HCT116 (cell line): ENCODE results near the gene SLC6A17. TPM values are rescaled to one million over a fixed set of nuclear protein-coding genes. Genes with fewer than 3 reads are reported as not detected.

ENCODE experiments used
- ATAC-seq: fragments of 200-7000 bp; cut with Tn5 transposase; 2 replicates; pipeline ENCODE4 v1.9.1; 2020; ENCODE audit warnings: mild to moderate bottlenecking, moderate library complexity
- BruUV-seq: library from RNA; stranded (reverse); fragments of 400-500 nt; replicated peaks from 2 replicates; lab custom pipeline; 2021; lab: Mats Ljungman, UMichigan
- CTCF ChIA-PET: fragments of 300-600 bp; sonication (Branson Sonifier 250); formaldehyde crosslinking; loops from one replicate; lab custom pipeline; 2021; ENCODE audit warnings: antibody characterized with exemption; lab: Charles Lee
- POLR2A ChIA-PET: fragments of 300-600, 350-600 bp; sonication (Branson Sonifier 250); formaldehyde crosslinking; loops from one replicate; lab custom pipeline; 2021; ENCODE audit warnings: antibody characterized with exemption; lab: Charles Lee
- RAD21 ChIA-PET, 2 experiments: fragments of 300-600 bp; sonication (Branson Sonifier 250); formaldehyde crosslinking; loops; one replicate each; lab custom pipeline; 2023; ENCODE audit warnings: low total read pairs in 2 of 2; ENCODE audit not compliant: uncharacterized antibody in 2 of 2, unreplicated experiment in 2 of 2, low non-redundant PET in 1 of 2; lab: Charles Lee
- DNase-seq: peaks from one replicate; pipeline ENCODE4 v3.0.0-alpha.2; 2010; ENCODE audit warnings: low read depth, low spot score
- H2AFZ ChIP-seq: fragments of 200-600 bp; shearing (Covaris generic), sonication (generic); 2 replicates; pipeline ENCODE4 v1.6.1; 2017; ENCODE audit warnings: low read depth, mixed run types, mixed read lengths, antibody characterized with exemption, low read length; ENCODE audit not compliant: poor library complexity, severe bottlenecking
- H3K27ac ChIP-seq: 2 replicates; pipeline ENCODE4 v1.5.1; 2012; ENCODE audit warnings: low read depth, low read length
- H3K27me3 ChIP-seq: fragments of 200-600 bp; sonication (generic); 2 replicates; pipeline ENCODE4 v1.6.1; 2016; ENCODE audit warnings: mixed run types, low read length, mixed read lengths; ENCODE audit not compliant: insufficient read depth
- H3K36me3 ChIP-seq, 2 experiments: fragments of 200-500 bp in 1 of 2; fragments of 200-600 bp in 1 of 2; sonication (Bioruptor generic) in 1 of 2; sonication (generic) in 1 of 2; 2 replicates each; pipeline versions ENCODE4 v1.5.1 to v1.6.1; 2014 to 2016; ENCODE audit warnings: low read length in 2 of 2, inconsistent platforms in 1 of 2, mixed read lengths in 1 of 2, mixed run types in 1 of 2; ENCODE audit not compliant: insufficient read depth in 2 of 2, control insufficient read depth in 1 of 2
- H3K4me1 ChIP-seq, 2 experiments: fragments of 200-600 bp in 1 of 2; sonication (generic) in 1 of 2; 2 replicates each; pipeline versions ENCODE4 v1.5.1 to v1.6.1; 2012 to 2017; ENCODE audit warnings: low read length in 2 of 2, inconsistent platforms in 1 of 2, mild to moderate bottlenecking in 1 of 2, mixed read lengths in 1 of 2, mixed run types in 1 of 2, moderate library complexity in 1 of 2; ENCODE audit not compliant: insufficient read depth in 2 of 2, control insufficient read depth in 1 of 2
- H3K4me2 ChIP-seq: fragments of 200-600 bp; sonication (generic); 2 replicates; pipeline ENCODE4 v1.6.1; 2017; ENCODE audit warnings: mixed run types, low read length, mixed read lengths
- H3K4me3 ChIP-seq, 2 experiments: fragments of 200-600 bp in 1 of 2; sonication (generic) in 1 of 2; replicated peaks in 1 of 2; 2 replicates each; pipeline ENCODE4 v1.5.1; 2011 to 2016; ENCODE audit warnings: low read length in 2 of 2, control low read depth in 1 of 2, low read depth in 1 of 2, mild to moderate bottlenecking in 1 of 2, mixed read lengths in 1 of 2, mixed run types in 1 of 2
- H3K79me2 ChIP-seq: fragments of 200-600 bp; sonication (generic); 2 replicates; pipeline ENCODE4 v1.6.1; 2017; ENCODE audit warnings: mild to moderate bottlenecking, mixed run types, low read length, moderate library complexity, mixed read lengths; ENCODE audit not compliant: insufficient read depth
- H3K9ac ChIP-seq: fragments of 200-600 bp; sonication (generic); 2 replicates; pipeline ENCODE4 v1.6.1; 2016; ENCODE audit warnings: low read length, mixed read lengths
- H3K9me2 ChIP-seq: fragments of 200-600 bp; sonication (generic), shearing (Covaris generic); 2 replicates; pipeline ENCODE4 v1.6.1; 2017; ENCODE audit warnings: mixed run types, mild to moderate bottlenecking, moderate library complexity; ENCODE audit not compliant: insufficient read depth
- H3K9me3 ChIP-seq, 2 experiments: fragments of 200-500 bp in 1 of 2; fragments of 200-600 bp in 1 of 2; sonication (Bioruptor generic) in 1 of 2; sonication (generic) in 1 of 2; 2 replicates each; pipeline ENCODE4 v1.6.1; 2014 to 2017; ENCODE audit warnings: low read length in 2 of 2, mixed read lengths in 2 of 2, inconsistent platforms in 1 of 2, low read depth in 1 of 2, mild to moderate bottlenecking in 1 of 2, mixed run types in 1 of 2, moderate library complexity in 1 of 2; ENCODE audit not compliant: control insufficient read depth in 1 of 2, insufficient read depth in 1 of 2
- H4K20me1 ChIP-seq: fragments of 200-600 bp; sonication (generic), shearing (Covaris generic); 2 replicates; pipeline ENCODE4 v1.6.1; 2017; ENCODE audit warnings: mixed run types, mild to moderate bottlenecking, moderate library complexity; ENCODE audit not compliant: insufficient read depth
- ATF3 ChIP-seq: IDR thresholded peaks from 2 replicates; pipeline ENCODE4 v1.6.1; 2012
- CBX3 ChIP-seq: IDR thresholded peaks from 2 replicates; pipeline ENCODE4 v1.6.1; 2012; ENCODE audit warnings: low read depth
- CEBPB ChIP-seq: IDR thresholded peaks from 2 replicates; pipeline ENCODE4 v1.6.1; 2012; ENCODE audit warnings: low read depth
- EGR1 ChIP-seq: IDR thresholded peaks from 2 replicates; pipeline ENCODE4 v1.6.1; 2012; ENCODE audit warnings: low read depth
- EZH2phosphoT487 ChIP-seq: fragments of 200-600 bp; IDR thresholded peaks from 2 replicates; pipeline ENCODE4 v1.6.1; 2018; ENCODE audit warnings: antibody characterized with exemption, borderline replicate concordance
- FOSL1 ChIP-seq: IDR thresholded peaks from 2 replicates; pipeline ENCODE4 v1.6.1; 2012; ENCODE audit warnings: low read depth
- JUND ChIP-seq: IDR thresholded peaks from 2 replicates; pipeline ENCODE4 v1.6.1; 2012
- POLR2A ChIP-seq: IDR thresholded peaks from 2 replicates; pipeline ENCODE4 v1.7.0; 2011; ENCODE audit warnings: borderline replicate concordance; ENCODE audit not compliant: insufficient read depth, insufficient read length; ENCODE audit errors: extremely low read depth
- POLR2AphosphoS5 ChIP-seq: IDR thresholded peaks from 2 replicates; pipeline ENCODE4 v1.6.1; 2011; ENCODE audit warnings: mild to moderate bottlenecking, low read depth, low read length, moderate library complexity
- RAD21 ChIP-seq: IDR thresholded peaks from 2 replicates; pipeline ENCODE4 v1.6.1; 2012; ENCODE audit warnings: low read depth, mild to moderate bottlenecking
- REST ChIP-seq: IDR thresholded peaks from 2 replicates; pipeline ENCODE4 v1.6.1; 2012; ENCODE audit warnings: low read depth
- SP1 ChIP-seq: IDR thresholded peaks from 2 replicates; pipeline ENCODE4 v1.6.1; 2012; ENCODE audit warnings: low read depth
- SRF ChIP-seq: IDR thresholded peaks from 2 replicates; pipeline ENCODE4 v1.6.1; 2012; ENCODE audit warnings: low read depth
- TCF7L2 ChIP-seq: IDR thresholded peaks from 2 replicates; pipeline ENCODE4 v1.7.0; 2011; ENCODE audit warnings: borderline replicate concordance, inconsistent platforms; ENCODE audit not compliant: insufficient read depth, insufficient read length; ENCODE audit errors: extremely low read depth
- YY1 ChIP-seq: IDR thresholded peaks from 2 replicates; pipeline ENCODE4 v1.6.1; 2011; ENCODE audit warnings: low read length, low read depth, moderate library complexity, mild to moderate bottlenecking; ENCODE audit not compliant: insufficient replicate concordance; ENCODE audit errors: extremely low read depth
- ZBTB33 ChIP-seq: IDR thresholded peaks from 2 replicates; pipeline ENCODE4 v1.6.1; 2011; ENCODE audit warnings: mild to moderate bottlenecking, low read length, moderate library complexity; ENCODE audit not compliant: insufficient replicate concordance; ENCODE audit errors: extremely low read depth
- intact Hi-C: fragments of 100-400 bp; cut with micrococcal nuclease; formaldehyde crosslinking; loops from 2 replicates; pipeline ENCODE4 v1.10.0; 2022
- total RNA-seq: library from RNA; stranded (reverse); gene quantifications from one replicate; pipeline ENCODE4 v1.2.1, GENCODE V29; 2021; ENCODE audit not compliant: unreplicated experiment

SLC6A17 gene
- total RNA-seq, 1 experiment from 2014 or later = 10.5 TPM

GRCh38 chr1:110242062-110242461, 91.8 kb downstream of the SLC6A17 start:
- intact Hi-C loops = no loop called here
- RAD21 ChIA-PET = no interaction called here

GRCh38 chr1:110242731-110243130, 92.4 kb downstream of the SLC6A17 start:
- no TSS peak for BruUV-seq
- DNase-seq (no peak), ATAC-seq (no peak)
- no peaks in the 10 kb centered on the region for H4K20me1 ChIP-seq
- intact Hi-C loops = no loop called here
- CTCF ChIA-PET = no interaction called here
- no peaks in the 10 kb centered on the region for H3K27me3 ChIP-seq
- no peaks in the 10 kb centered on the region for H3K9me2 ChIP-seq
- no peak overlapping the region for H3K9ac ChIP-seq
- RAD21 ChIA-PET = no interaction called here
- no peaks in the 10 kb centered on the region for H3K4me1 ChIP-seq
- TF ChIP-seq POLR2A = no peak
- no peak for TF ChIP-seq CBX3
- no peak for TF ChIP-seq TCF7L2
- no peak for TF ChIP-seq POLR2AphosphoS5
- no peak for TF ChIP-seq EGR1
- TF ChIP-seq CEBPB = no peak
- no peak for TF ChIP-seq REST
- no peak for TF ChIP-seq ZBTB33
- TF ChIP-seq FOSL1 = no peak
- no peak for TF ChIP-seq ATF3
- TF ChIP-seq JUND = no peak
- TF ChIP-seq EZH2phosphoT487 = no peak
- TF ChIP-seq SRF = no peak
- POLR2A ChIA-PET = no interaction called here
- H3K4me3 ChIP-seq = no peak overlapping the region
- no peaks in the 10 kb centered on the region for H3K79me2 ChIP-seq
- H3K9me3 ChIP-seq = no peaks in the 10 kb centered on the region
- no peaks in the 10 kb centered on the region; a peak in 1 of 4 replicates for H3K36me3 ChIP-seq
- no peak overlapping the region for H3K4me2 ChIP-seq
- no peak overlapping the region for H2AFZ ChIP-seq
- H3K27ac ChIP-seq = no peak overlapping the region

More at GRCh38 chr1:110242062-110242461, 91.8 kb downstream of the SLC6A17 start:
- Histone ChIP-seq H4K20me1 (no peaks in the 10 kb centered on the region), H3K4me3 (no peak overlapping the region), H3K4me1 (no peaks in the 10 kb centered on the region), H3K27ac (no peak overlapping the region), H3K9me2 (no peaks in the 10 kb centered on the region), H3K4me2 (no peak overlapping the region), H3K36me3 (no peaks in the 10 kb centered on the region; a peak in 1 of 4 replicates), H3K9me3 (no peaks in the 10 kb centered on the region), H3K27me3 (no peaks in the 10 kb centered on the region), H2AFZ (no peak overlapping the region), H3K9ac (no peak overlapping the region), H3K79me2 (no peaks in the 10 kb centered on the region)
- ChIA-PET POLR2A (no interaction called here), CTCF (no interaction called here)
- TF ChIP-seq EGR1 (no peak), CEBPB (no peak), YY1 (no peak), JUND (no peak), POLR2AphosphoS5 (no peak), POLR2A (no peak), RAD21 (no peak), CBX3 (no peak), TCF7L2 (no peak), SP1 (no peak)
- no TSS peak for BruUV-seq
- DNase-seq (no peak), ATAC-seq (no peak)
